ENCODE results near the gene CYP4F8.
"Not testable (repeated sequence)": the region's sequence is repeated elsewhere in the genome, so short reads cannot be mapped to it uniquely, and the experiment has no call there.

The CYP4F8 gene

GRCh38 chr19:15640904-15641597 lies 26.0 kb downstream of the CYP4F8 start:
- no peaks in the 10 kb centered on the region for H3K9me3 Mint-ChIP-seq
- H3K36me3 Mint-ChIP-seq (ENCODE audit: insufficient read depth) = no peaks in the 10 kb centered on the region
- peaks cover 4% of the 10 kb centered on the region for H3K4me1 Mint-ChIP-seq
- H3K4me3 Mint-ChIP-seq = no peak overlapping the region
- DNase-seq (ENCODE audit: low spot score in 2 of 2) (no peak), ATAC-seq (replicated peaks; ENCODE audit: extremely low read depth, poor library complexity, severe bottlenecking) (no peak)
- peaks cover 30% of the 10 kb centered on the region for H3K27me3 Mint-ChIP-seq
- H3K27ac Mint-ChIP-seq (ENCODE audit: low read depth) = no peak overlapping the region

GRCh38 chr19:15641901-15642491 lies 27.0 kb downstream of the CYP4F8 start:
- no peak overlapping the region for H3K27ac Mint-ChIP-seq (ENCODE audit: low read depth)
- H3K9me3 Mint-ChIP-seq = no peaks in the 10 kb centered on the region
- peaks cover 27% of the 10 kb centered on the region for H3K27me3 Mint-ChIP-seq
- peaks cover 4% of the 10 kb centered on the region for H3K4me1 Mint-ChIP-seq
- no peak for DNase-seq (ENCODE audit: low spot score in 2 of 2)
- ATAC-seq (replicated peaks; ENCODE audit: extremely low read depth, poor library complexity, severe bottlenecking) = no peak
- H3K4me3 Mint-ChIP-seq = no peak overlapping the region
- no peaks in the 10 kb centered on the region for H3K36me3 Mint-ChIP-seq (ENCODE audit: insufficient read depth)

- H3K4me3 Mint-ChIP-seq = no peak overlapping the region
- no peak overlapping the region for H3K27ac Mint-ChIP-seq (ENCODE audit: low read depth)
- peaks cover 21% of the 10 kb centered on the region for H3K27me3 Mint-ChIP-seq
- H3K36me3 Mint-ChIP-seq (ENCODE audit: insufficient read depth) = no peaks in the 10 kb centered on the region
- ATAC-seq (replicated peaks; ENCODE audit: extremely low read depth, poor library complexity, severe bottlenecking) (no peak), DNase-seq (ENCODE audit: low spot score in 2 of 2) (no peak)
- H3K9me3 Mint-ChIP-seq = no peaks in the 10 kb centered on the region
- H3K4me1 Mint-ChIP-seq = peaks cover 4% of the 10 kb centered on the region
Measured at GRCh38 chr19:15642807-15643206, 27.8 kb downstream of the CYP4F8 start.

- Mint-ChIP-seq H3K27ac (ENCODE audit: low read depth) (no peak overlapping the region), H3K9me3 (no peaks in the 10 kb centered on the region), H3K27me3 (peaks cover 20% of the 10 kb centered on the region), H3K4me3 (no peak overlapping the region), H3K4me1 (peaks cover 4% of the 10 kb centered on the region), H3K36me3 (ENCODE audit: insufficient read depth) (no peaks in the 10 kb centered on the region)
- DNase-seq (ENCODE audit: low spot score in 2 of 2) (no peak), ATAC-seq (replicated peaks; ENCODE audit: extremely low read depth, poor library complexity, severe bottlenecking) (no peak)
Measured at GRCh38 chr19:15643387-15643786, 28.4 kb downstream of the CYP4F8 start.

GRCh38 chr19:15644066-15644741 lies 29.2 kb downstream of the CYP4F8 start:
- no peaks in the 10 kb centered on the region for H3K36me3 Mint-ChIP-seq (ENCODE audit: insufficient read depth)
- H3K27me3 Mint-ChIP-seq = peaks cover 19% of the 10 kb centered on the region
- ATAC-seq (replicated peaks; ENCODE audit: extremely low read depth, poor library complexity, severe bottlenecking) (no peak), DNase-seq (ENCODE audit: low spot score in 2 of 2) (no peak)
- no peak overlapping the region for H3K4me3 Mint-ChIP-seq
- peaks cover 4% of the 10 kb centered on the region for H3K4me1 Mint-ChIP-seq
- no peak overlapping the region for H3K27ac Mint-ChIP-seq (ENCODE audit: low read depth)
- no peaks in the 10 kb centered on the region for H3K9me3 Mint-ChIP-seq

- Mint-ChIP-seq H3K4me3 (no peak overlapping the region), H3K36me3 (ENCODE audit: insufficient read depth) (no peaks in the 10 kb centered on the region), H3K27me3 (peaks cover 13% of the 10 kb centered on the region), H3K4me1 (peaks cover 4% of the 10 kb centered on the region), H3K9me3 (no peaks in the 10 kb centered on the region), H3K27ac (ENCODE audit: low read depth) (no peak overlapping the region)
- no peak for DNase-seq (ENCODE audit: low spot score in 2 of 2)
- ATAC-seq (replicated peaks; ENCODE audit: extremely low read depth, poor library complexity, severe bottlenecking) = no peak
Measured at GRCh38 chr19:15644816-15645215, 29.8 kb downstream of the CYP4F8 start.

- Mint-ChIP-seq H3K9me3 (no peaks in the 10 kb centered on the region), H3K4me1 (no peaks in the 10 kb centered on the region), H3K4me3 (no peak overlapping the region), H3K36me3 (ENCODE audit: insufficient read depth) (no peaks in the 10 kb centered on the region), H3K27ac (ENCODE audit: low read depth) (no peak overlapping the region), H3K27me3 (peaks cover 37% of the 10 kb centered on the region)
- ATAC-seq (replicated peaks; ENCODE audit: extremely low read depth, poor library complexity, severe bottlenecking) (no peak), DNase-seq (ENCODE audit: low spot score in 2 of 2) (no peak)
Measured at GRCh38 chr19:15649526-15649925, 34.5 kb downstream of the CYP4F8 start.

GRCh38 chr19:15650123-15650522 lies 35.1 kb downstream of the CYP4F8 start:
- H3K27ac Mint-ChIP-seq (ENCODE audit: low read depth); ATAC-seq (replicated peaks; ENCODE audit: extremely low read depth, poor library complexity, severe bottlenecking); DNase-seq (ENCODE audit: low spot score in 2 of 2); H3K4me3 Mint-ChIP-seq; H3K9me3 Mint-ChIP-seq; H3K36me3 Mint-ChIP-seq (ENCODE audit: insufficient read depth); H3K4me1 Mint-ChIP-seq: not testable (repeated sequence)
- peaks cover 43% of the 10 kb centered on the region for H3K27me3 Mint-ChIP-seq

- no peak overlapping the region for H3K27ac Mint-ChIP-seq (ENCODE audit: low read depth)
- DNase-seq (ENCODE audit: low spot score in 2 of 2) (no peak), ATAC-seq (replicated peaks; ENCODE audit: extremely low read depth, poor library complexity, severe bottlenecking) (no peak)
- peaks cover 51% of the 10 kb centered on the region for H3K27me3 Mint-ChIP-seq
- no peaks in the 10 kb centered on the region for H3K36me3 Mint-ChIP-seq (ENCODE audit: insufficient read depth)
- H3K4me1 Mint-ChIP-seq = no peaks in the 10 kb centered on the region
- H3K4me3 Mint-ChIP-seq = no peak overlapping the region
- no peaks in the 10 kb centered on the region for H3K9me3 Mint-ChIP-seq
Measured at GRCh38 chr19:15651791-15652190, 36.8 kb downstream of the CYP4F8 start.

GRCh38 chr19:15652559-15653278 lies 37.7 kb downstream of the CYP4F8 start:
- H3K4me1 Mint-ChIP-seq = no peaks in the 10 kb centered on the region
- no peaks in the 10 kb centered on the region for H3K36me3 Mint-ChIP-seq (ENCODE audit: insufficient read depth)
- ATAC-seq (replicated peaks; ENCODE audit: extremely low read depth, poor library complexity, severe bottlenecking) (no peak), DNase-seq (ENCODE audit: low spot score in 2 of 2) (no peak)
- H3K27me3 Mint-ChIP-seq = peaks cover 60% of the 10 kb centered on the region
- H3K4me3 Mint-ChIP-seq = no peak overlapping the region
- H3K27ac Mint-ChIP-seq (ENCODE audit: low read depth) = no peak overlapping the region
- no peaks in the 10 kb centered on the region for H3K9me3 Mint-ChIP-seq

- H3K36me3 Mint-ChIP-seq (ENCODE audit: insufficient read depth) = no peaks in the 10 kb centered on the region
- ATAC-seq (replicated peaks; ENCODE audit: extremely low read depth, poor library complexity, severe bottlenecking) (no peak), DNase-seq (ENCODE audit: low spot score in 2 of 2) (no peak)
- no peak overlapping the region for H3K27ac Mint-ChIP-seq (ENCODE audit: low read depth)
- H3K27me3 Mint-ChIP-seq = peaks cover 73% of the 10 kb centered on the region
- H3K4me1 Mint-ChIP-seq = no peaks in the 10 kb centered on the region
- no peak overlapping the region for H3K4me3 Mint-ChIP-seq
- H3K9me3 Mint-ChIP-seq = no peaks in the 10 kb centered on the region
Measured at GRCh38 chr19:15656467-15656866, 41.4 kb downstream of the CYP4F8 start.

GRCh38 chr19:15663247-15663646 lies 48.2 kb downstream of the CYP4F8 start:
- Mint-ChIP-seq H3K9me3 (no peaks in the 10 kb centered on the region), H3K4me1 (no peaks in the 10 kb centered on the region), H3K4me3 (no peak overlapping the region), H3K27ac (ENCODE audit: low read depth) (no peak overlapping the region), H3K36me3 (ENCODE audit: insufficient read depth) (no peaks in the 10 kb centered on the region), H3K27me3 (peaks cover 38% of the 10 kb centered on the region)
- no peak for DNase-seq (ENCODE audit: low spot score in 2 of 2)
- no peak for ATAC-seq (replicated peaks; ENCODE audit: extremely low read depth, poor library complexity, severe bottlenecking)

All from central memory CD8-positive, alpha-beta T cell (primary cell).